HG03097 (cell line): Measurements from ENCODE around the gene CACNA1I.

Source experiments
- ATAC-seq: cut with Tn5 transposase; IDR thresholded peaks from one replicate; pipeline ENCODE4 v1.9.1; 2021; ENCODE audit not compliant: unreplicated experiment, low FRiP score

CACNA1I gene

DNA sequence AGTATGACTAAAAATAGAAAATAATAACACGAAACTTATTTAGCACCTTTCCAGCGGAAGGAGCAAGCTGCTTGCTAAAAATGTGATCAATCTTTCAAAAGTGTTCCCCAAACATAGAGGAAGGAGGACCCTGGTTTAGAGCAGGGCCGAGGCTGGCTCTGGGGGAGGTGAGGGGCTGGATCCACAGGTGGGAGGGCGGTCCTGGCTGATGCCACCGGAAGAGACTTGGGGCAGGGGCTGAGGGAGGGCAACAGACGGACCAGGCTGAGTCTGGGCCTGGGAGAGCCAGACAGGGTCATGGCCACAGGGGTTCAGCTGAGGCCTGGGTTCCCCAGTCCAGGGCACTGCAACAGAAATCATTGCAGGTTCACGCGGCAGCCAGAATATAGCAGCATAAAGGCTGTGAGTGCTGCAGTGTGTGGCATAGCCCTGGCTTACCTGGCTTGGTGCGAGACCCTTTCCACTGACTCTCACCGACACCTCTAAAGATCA, 143.3 kb downstream of the CACNA1I start:
- ATAC-seq = no peak

DNA sequence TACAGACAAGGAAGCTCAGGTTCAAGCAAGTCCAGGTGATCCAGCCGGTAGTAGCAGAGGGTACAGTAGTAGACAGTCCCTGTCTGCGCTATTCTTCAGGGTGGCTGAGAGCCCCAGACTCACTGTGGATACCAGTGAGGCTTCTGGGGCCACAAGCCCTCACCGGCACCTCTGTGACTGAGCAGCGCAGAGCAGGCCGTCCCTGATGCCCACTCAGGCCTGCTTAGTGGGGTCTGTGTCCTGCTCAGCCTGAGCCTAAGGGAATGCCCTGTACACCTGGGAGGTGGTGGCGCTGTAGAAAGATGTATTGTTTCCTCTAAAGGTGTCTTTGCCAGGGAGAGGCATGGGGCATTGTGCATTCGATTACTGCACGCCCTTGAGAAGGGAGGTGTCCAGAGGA, 143.8 kb downstream of the CACNA1I start:
- no peak for ATAC-seq

DNA sequence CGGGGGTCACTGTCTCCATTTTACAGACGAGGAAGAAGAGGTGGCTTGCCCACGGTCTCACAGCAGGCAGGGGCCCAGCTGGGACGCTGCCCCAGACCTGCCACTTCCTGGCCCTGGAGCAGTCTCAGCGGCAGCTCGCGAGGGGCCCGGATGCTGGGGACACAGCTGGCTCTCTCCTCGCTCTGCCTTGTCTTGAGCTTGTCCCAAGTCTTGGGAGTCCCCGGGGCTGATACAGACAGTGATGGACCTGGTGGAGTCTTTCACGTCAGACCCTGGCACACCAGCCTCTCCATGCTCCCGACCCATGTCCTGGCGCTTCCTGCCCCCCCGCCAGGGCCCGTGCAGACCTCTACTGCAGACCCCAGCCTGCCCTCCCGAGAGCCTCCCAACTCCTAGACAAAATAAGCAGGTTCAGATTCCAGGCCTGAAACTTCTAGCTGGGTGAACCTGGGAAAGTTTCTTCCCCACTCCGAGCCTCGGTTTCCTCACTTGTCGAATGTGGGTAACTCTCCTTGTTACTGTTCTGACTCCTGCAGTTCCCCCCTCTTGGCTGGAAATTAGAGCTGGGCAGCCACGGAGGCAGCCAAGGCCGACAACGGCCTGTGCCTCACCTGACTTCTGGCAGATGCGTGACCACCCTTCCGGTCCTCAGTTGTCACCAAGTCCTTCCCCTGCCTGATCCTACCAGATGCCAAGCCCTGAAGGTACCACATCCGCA, 145.4 kb downstream of the CACNA1I start:
- no peak for ATAC-seq

DNA sequence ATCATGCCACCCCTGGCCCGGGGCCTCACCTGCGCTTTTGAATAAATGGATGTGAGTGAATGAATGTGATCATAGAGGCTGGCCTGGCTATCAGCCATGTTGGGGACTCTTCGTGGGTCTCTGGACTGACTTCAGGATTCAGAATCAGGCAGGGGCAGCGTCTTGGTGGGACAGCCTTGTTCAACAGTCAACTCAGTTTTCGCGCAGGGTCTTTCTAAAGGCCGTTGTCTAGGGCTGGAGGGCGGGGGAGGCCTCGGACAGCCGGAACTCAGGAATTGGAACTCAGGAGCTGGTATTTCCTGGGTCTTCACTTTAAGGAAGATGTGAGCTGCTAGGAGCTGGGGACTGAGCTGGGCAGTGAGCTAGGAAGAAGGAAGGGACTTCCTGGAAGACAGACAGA, 146.0 kb downstream of the CACNA1I start:
- no peak for ATAC-seq

DNA sequence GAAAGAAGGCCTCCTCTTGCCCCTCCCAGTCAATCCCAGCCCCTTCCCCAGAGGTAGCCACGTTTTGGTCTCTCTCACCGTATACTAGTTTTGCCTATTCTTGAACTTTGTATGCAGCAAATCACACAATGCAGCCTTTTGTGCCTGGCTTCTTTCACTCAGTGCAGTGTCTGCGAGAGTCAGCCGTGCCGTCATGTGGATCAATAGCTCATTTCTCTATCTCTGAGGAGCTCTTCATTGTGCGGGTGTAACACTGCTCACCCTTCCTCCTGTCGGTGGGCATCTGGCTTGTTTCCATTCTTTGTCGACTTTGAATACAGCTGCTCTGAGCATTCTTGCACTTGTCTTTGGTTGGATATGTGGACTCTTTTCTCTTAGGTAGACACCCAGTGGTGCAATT, 146.5 kb downstream of the CACNA1I start:
- no peak for ATAC-seq

DNA sequence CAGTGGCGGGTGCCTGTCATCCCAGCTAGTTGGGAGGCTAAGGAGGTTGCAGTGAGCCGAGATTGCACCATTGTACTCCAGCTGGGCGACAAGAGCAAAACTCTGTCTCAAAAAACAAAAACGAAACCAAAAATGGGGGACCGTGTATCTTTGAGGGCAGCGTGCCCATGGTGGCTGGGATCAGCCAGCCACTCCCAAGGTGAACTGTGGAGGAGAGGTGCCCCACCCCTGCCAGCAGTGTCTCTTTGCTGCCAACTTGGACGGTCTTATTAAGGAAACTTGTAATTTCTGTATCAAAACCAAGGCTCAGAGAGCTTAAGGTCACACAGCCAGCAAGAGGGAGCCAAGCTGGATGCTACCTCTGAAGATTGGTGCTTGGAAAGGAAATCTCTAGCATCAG, 147.7 kb downstream of the CACNA1I start:
- no peak for ATAC-seq

DNA sequence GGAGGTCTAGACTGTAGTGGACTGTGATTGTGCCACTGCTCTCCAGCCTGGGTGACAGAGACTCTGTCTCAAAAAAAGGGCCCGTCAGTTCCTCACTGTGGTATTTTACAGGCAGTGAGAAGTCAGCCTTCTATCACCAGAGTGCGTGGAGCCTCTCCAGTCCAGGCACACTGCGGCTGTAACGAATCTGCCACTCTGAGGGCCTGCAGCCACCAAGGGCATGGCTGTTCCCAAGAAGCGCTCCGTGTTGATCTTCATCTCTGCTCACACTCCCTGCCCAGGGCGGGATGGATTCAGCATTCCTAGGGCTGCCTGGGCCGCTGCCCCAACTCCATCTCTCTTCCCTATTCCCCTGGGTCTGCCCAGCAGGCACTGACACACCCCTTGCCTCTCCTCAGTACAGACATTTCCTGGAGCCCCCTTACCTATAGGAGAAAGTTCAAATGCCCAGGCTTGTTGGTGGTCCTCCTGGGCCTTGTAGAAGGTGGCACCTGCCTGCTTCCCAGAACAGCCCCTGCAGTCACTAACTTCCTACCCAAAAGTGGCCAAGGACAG, 148.4 kb downstream of the CACNA1I start:
- no peak for ATAC-seq

DNA sequence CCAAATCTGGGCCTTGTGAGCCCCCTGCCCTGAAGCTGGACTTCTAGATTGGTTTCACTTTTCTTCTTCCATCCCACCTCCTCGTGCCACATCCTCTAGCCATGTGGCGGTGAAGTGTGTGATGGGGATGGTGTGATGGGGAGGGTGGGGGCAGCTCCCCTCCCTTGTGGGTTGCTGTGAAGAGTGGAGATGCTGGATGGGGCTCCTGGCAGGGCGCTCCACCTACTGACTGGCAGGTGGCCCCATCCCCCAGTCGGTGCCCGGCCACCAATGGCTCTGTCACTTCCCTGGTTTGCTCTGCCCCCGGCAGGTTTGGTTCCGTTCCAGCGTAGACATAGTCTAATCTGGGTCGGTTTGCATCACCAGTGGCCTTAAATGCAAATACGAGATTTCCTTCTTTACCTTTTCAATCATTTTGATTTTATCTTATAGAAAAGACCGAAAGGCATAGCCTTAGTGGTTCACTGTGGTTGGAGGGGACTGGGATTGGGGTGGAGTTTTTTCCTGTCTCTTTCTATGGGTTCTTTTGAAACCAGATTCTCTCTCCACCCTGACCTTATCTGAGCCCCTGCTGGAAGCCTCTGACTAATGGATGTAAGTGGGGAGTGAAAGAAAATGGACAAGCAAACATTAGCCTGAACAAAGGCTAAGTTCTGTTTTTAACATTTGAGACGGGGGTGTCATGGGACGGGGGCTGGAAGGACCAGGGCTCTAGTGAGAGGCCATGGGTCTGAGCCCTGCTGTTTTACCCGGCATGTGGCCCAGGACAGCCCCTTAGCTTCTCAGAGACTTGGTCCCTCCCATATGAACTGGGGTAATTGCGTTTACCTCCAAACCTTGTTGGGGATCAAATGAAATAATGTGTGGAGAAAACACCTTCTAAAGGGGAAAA, 149.3 kb downstream of the CACNA1I start:
- ATAC-seq = no peak

DNA sequence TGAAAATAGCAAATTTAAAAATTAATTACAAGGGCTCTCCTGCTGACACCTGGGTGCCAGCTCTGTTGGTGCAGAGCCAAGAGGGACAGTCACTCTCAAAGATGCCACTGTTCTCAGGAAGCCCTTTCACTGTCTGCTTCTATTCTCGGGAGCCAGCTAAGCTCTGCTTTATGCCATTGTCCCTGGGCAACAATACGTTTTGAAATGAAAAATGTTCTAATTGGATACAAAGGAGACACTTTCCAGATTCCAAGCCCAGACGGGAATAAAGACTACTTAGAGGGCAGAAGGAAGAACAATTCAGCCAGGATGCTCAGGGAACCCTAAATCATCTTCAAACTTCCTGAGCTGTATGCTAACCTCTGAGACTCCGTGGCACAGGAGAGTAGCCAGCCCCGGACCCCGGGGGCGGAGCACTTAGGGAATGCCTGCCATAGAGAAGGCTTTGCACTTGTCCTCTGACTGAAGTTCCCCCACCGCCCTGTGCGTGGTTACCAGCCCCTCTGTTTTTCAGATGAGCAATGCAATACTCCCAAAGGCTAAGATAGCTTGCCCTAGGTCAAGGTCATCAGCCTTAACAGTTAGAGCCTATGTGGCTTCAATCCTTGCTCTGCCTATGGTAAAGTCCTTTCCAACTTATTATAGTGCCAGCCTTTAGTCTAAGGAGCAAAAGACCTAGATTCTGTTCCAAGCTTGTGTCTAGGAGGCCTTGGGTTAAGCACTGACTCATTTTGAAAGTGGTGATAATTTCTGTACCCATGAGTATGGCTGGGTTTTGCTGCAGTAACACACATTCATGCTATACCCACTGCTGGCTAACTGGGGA, 150.9 kb downstream of the CACNA1I start:
- no peak for ATAC-seq

DNA sequence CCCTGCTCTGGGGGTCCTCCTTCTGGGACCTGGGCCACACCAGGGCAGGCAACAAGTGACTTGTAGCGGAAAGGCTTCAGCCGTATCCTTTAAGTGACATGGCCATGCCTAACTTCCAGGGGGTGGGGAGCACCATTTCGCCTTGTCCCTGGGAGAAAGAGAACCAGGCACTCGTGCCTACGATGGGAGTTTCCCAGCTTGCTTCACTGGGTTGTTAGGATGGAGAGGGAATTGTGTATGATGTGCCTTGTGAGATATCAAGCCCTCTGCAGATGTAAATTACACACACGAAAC, 151.4 kb downstream of the CACNA1I start:
- no peak for ATAC-seq

DNA sequence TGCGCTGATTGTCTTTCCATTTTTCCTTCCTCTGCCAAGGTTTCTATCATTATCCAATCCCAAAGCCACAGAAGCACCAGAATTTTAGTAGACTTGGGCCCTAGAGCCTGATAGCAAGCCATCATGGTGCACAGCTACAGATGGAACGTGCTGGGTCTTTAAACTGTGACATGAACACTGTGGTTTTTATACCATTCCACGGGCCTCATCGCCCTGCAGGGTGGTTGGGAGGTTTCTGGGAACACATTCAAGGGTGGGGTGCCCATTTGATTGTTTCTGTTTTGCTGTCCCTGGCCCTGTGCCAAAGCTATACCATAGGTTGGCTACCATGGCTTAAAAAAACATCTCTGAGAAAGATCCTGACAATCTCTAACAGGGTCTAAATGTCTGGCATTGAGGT, 151.9 kb downstream of the CACNA1I start:
- no peak for ATAC-seq

DNA sequence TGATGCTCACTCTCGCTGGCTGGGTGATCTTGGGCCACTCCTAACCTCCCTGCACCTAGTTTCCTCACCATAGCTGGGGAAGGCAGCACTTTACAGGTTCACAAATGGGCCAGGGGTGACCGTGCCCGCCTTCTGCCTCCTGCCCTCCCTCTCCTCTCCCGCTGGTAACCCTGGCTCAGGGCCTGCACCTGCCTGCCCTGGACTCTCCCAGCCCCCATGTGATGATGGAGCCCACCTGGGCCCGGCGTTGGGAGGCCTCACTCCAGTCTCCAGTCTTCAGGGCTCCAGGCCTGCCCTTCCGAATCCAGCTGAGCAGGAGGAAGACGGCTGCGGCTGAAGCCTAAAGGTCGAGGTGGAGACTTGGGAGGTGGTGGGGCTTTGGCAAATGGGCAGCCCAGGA, 152.9 kb downstream of the CACNA1I start:
- no peak for ATAC-seq

DNA sequence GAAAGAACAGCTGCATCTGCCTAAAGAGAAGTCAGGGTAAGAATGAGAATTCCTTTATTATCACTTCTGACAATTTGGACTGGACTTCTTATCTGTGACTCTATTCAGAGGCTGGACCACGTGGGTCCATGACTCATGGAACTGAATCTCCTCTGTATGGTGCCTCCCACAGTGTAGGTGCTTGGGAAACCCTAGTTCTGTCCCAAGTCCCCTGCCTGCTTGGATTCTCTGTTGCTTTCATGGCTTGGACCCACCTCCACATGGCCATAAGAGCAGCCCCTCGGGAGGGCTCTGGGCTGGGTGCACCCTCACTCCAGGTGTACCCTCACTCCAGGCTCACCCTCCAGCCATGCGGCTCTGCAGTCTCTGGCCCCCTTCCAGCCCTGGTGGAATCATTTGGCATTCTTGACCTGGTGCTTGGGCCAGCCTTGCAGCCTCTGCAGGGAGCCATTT, 153.4 kb downstream of the CACNA1I start:
- no peak for ATAC-seq

DNA sequence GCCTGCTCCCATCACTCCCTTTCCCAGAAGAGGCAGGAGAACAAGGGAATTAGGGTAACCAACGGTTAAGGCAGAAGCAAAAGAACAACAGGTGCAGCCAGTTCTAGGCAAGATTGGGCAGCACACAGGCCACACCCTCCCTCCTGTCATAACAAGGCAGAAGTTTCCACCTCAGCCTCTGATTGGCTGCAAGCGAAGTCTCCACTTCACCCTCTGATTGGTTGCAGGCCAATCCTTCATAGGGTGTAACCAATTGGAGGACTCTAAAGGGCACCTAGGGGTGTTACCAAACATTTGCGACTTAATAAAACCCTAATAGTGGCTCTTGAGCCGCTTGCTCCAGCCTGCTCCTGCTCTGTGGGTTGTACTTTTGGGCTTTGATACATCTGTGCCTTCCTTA, 153.8 kb downstream of the CACNA1I start:
- no peak for ATAC-seq

DNA sequence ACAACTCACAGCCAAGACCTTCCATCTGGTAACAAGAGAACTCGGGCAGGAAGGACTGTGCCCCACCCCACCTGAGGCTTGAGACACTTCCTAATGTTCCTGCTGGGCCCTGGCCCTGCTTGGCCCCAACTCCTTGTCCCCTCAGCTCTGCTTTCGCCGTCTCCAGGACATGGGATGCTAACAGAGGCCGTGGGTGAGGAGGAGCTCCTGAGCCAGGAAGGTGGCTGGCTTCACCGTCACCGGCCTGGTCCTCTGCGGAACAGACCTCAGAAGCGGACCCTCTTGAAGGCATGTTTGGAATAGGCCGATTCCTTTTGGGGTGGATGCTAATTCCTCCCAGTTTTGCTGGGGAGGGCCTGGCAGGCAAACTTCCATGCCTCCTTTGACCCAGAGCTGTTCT, 154.3 kb downstream of the CACNA1I start:
- ATAC-seq = no peak

DNA sequence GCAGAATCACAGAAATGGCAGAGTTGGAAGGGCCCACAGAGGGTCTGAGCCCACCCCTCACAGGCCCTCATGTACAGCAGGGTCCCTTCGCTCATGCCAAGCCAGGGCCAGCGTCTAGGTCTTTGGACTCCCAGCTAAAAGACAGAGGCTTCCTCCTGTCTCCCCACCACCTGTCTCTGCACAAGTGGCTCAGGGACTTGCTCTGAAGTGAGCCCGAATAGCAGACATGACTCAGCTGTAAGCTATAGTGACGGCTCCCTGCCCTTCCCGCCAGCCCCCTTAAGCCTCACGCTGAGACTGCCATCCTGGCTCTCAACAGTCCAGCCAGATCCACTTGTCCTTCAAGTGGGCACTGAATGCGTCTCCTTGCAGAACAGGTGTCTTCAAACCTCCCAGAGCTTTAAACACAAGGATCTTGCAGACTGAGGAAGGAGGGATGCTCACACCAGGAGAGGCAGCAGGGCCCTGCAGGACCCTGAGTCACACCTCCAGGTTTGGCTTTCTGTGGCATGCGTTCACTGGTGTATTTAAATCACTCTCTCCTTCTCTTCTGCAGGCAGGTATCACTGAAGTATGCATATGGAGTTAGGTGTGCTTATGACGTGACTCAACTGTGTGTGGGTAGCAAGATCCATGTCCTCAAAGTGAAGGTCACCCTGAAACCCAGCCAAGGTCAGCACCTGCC, 154.9 kb downstream of the CACNA1I start:
- no peak for ATAC-seq

DNA sequence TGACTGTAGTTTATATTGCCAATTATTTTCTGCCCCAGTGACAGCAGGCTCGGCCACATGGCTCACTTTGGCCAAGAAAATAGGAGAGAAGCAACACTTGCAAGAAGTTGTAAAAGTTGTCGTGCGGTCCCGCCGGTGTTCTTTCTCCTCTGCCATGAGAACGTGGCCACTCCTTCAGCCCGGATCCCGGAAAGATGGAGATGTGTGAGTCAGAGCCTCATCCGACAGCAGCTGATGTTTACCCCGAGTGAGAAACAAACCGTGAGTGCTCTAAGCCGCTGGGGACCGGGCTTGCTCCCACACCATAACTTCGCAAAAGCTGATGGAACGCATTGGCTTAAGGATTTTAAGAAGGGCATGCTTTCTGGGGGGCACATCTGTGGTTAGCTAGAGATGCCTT, 157.0 kb downstream of the CACNA1I start:
- ATAC-seq = no peak

DNA sequence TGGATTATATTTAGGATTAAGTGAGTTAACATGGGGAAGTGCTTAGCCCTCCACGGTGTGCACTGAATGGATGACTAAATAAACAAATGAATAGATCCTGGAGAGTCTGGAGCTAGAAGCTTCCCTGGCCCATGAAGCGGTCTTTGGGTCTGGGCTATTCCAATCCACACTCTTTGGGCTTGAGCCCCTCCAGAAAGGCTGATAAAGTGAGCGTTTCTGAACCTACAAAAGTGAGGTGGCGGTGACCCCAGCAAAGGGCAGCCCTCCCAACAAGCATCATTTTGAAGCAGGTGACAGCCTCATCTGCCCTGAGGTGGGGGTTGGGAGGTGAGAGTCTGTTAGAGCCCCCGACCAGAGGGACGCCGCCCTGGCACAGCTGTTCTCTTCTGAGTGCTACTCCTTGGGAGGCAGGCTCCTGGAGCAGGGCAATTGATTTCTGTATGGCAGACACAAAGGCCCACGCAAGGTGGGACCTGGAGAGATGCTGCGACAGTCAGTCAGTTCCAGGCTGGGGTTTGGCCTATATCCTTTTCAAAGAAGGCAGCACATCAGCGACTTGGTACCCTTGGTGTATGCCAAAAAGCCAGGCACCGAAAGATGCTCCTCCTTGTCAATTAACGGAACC, 157.8 kb downstream of the CACNA1I start:
- ATAC-seq = no peak

DNA sequence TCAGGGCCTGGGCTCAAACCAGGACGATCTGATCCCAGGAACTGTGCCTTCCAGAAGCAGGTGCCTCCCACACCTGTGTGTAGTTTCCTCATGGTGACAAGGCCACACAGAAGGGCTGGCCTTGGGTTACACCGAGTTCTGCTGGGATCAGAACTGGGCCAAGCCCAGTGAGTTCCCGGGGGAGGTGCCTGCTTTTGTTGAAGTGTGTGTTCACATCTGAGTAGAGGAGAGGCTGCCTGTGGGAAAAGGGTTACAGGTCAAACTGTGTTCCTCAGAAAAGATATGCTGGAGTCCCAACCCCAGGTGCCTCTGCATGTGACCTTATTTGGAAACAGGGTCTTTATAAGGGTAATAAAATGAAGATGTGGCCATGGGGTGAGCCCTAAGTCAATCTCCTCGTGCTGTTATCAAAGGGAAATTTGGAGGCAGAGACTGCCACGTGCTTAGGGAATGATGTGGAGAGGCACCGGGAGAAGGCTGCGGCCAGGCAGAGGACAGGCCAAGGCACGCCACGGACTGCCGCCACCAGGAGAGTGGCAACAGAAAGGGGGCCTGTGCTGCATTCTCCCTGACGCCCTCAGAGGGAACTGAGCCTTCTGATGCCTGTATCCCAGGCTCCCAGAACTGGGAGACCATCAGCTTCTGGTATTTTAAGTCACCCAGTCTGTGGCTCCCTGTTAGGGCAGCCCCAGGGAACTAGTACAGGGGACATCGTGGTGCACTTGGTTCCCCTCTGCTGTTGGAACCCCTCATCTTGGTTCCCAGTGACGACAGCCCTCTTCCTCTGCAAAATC, 158.8 kb downstream of the CACNA1I start:
- ATAC-seq = no peak
